ENCODE data around the gene TMC8.

- TF ChIP-seq EZH2 (IDR thresholded peaks at IDR 0.05; ENCODE audit: borderline replicate concordance, low read depth, low read length, severe bottlenecking): no peak
- TF ChIP-seq, protein P1, sequence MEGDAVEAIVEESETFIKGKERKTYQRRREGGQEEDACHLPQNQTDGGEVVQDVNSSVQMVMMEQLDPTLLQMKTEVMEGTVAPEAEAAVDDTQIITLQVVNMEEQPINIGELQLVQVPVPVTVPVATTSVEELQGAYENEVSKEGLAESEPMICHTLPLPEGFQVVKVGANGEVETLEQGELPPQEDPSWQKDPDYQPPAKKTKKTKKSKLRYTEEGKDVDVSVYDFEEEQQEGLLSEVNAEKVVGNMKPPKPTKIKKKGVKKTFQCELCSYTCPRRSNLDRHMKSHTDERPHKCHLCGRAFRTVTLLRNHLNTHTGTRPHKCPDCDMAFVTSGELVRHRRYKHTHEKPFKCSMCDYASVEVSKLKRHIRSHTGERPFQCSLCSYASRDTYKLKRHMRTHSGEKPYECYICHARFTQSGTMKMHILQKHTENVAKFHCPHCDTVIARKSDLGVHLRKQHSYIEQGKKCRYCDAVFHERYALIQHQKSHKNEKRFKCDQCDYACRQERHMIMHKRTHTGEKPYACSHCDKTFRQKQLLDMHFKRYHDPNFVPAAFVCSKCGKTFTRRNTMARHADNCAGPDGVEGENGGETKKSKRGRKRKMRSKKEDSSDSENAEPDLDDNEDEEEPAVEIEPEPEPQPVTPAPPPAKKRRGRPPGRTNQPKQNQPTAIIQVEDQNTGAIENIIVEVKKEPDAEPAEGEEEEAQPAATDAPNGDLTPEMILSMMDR (IDR thresholded peaks at IDR 0.05; ENCODE audit: borderline replicate concordance, extremely low read depth, low read length, poor library complexity, severe bottlenecking): no peak
Measured at GRCh38 chr17:78111016-78111726, 19.4 kb upstream of the TMC8 start.

Measured in DND-41 (cell line).